HG02852 (cell line): ENCODE data around the gene ADPRHL1.
"Not testable (repeated sequence)": the region's sequence is repeated elsewhere in the genome, so short reads cannot be mapped to it uniquely, and the experiment has no call there.

Experiments used
- ATAC-seq: cut with Tn5 transposase; IDR thresholded peaks from one replicate; pipeline ENCODE4 v1.9.1; 2021; ENCODE audit warnings: mild to moderate bottlenecking, moderate library complexity; ENCODE audit not compliant: unreplicated experiment

Gene ADPRHL1

DNA sequence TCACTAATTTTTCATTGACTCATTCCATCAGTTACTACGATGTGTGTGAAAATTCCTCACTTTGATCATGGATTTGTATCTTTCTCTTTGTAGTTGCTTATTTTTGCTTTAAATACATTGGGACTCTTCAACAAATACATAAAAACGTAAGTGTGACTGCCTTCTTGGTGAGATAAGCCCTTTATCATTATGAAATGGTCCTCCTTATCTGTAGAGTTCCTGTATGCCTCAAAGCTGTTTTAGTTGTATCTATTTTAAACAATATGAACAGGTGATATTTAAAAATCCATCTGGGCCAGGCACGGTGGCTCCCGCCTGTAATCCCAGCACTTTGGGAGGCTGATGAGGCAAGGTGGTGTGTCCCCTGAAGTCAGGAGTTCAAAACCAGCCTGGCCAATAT is 25.9 kb upstream of the ADPRHL1 start:
- no peak for ATAC-seq

- no peak for ATAC-seq
Observed at GRCh38 chr13:113477724-113478123, 24.4 kb upstream of the ADPRHL1 start.

- ATAC-seq: no peak
Observed at GRCh38 chr13:113476811-113477210, 23.5 kb upstream of the ADPRHL1 start.

DNA sequence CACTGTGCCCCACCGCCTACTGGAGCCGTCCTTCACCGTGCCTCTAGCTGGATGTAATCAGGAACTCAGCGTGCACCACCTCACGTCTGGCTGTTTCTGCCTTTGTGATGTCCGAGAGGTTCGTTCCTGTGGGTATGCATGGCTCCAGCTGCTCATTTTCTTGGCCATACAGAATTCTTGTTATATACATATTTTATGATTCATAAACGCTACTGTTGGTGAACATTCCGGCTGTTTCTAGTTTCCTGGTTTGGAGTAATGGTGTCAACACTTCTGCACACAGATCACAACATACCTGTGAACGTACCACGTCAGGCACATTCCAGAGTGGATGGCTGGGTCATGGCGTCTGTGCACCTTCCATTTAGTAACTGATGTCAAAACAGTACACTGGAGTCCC is 22.6 kb upstream of the ADPRHL1 start:
- ATAC-seq: no peak

GRCh38 chr13:113475280-113475679 is 22.0 kb upstream of the ADPRHL1 start:
- ATAC-seq: no peak

DNA sequence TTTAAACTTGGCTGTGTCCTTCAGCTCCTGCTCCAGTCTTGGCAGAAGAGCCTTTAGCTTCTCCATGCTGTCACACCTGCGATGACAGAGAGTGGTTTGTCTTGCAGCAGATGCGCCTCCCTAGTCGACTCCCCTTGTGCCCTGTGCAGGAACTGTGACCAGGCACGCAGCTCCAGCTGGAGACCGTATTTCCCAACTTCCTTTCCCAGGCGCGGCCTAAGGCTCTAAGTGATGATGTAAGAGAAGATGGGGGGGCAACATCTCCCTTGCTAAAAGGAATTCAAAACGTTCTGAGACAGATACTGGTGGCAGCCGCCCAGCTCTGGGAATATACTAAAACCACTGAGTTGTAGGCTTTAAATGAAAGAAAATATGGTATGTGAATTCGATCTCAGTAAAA is 20.9 kb upstream of the ADPRHL1 start:
- no peak for ATAC-seq

DNA sequence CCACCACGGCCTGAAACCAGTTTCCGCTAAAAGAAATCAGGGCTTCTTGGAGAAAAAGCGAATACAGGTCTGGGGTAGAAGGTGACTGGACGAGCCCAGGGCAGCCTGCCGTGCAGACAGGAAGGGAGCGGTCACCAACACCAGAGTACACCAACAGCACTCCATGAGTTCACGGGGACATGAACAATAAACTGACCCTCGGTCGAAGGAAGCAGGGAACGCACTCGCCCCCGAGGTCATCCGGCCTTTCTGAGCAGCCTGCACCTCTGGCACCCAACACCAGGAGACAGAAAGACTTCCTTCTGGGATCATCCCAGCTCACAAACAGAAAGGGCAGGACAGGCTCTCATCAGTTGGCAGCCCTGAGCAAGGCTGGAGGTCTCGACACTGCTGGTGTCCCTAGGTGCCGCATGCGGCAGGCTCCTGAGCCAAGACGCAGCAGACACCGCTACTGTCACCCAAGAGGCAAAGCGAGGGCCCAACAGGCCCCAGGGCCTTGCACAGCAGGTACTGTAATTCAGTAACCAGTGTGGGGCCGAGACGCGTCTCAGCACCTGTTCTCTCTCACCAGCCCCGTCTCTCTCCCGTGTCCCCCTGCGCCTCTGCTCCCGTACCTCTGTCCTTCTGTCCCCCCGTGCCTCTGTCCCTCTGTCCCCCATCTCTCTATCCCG is 19.2 kb upstream of the ADPRHL1 start:
- ATAC-seq: no peak

DNA sequence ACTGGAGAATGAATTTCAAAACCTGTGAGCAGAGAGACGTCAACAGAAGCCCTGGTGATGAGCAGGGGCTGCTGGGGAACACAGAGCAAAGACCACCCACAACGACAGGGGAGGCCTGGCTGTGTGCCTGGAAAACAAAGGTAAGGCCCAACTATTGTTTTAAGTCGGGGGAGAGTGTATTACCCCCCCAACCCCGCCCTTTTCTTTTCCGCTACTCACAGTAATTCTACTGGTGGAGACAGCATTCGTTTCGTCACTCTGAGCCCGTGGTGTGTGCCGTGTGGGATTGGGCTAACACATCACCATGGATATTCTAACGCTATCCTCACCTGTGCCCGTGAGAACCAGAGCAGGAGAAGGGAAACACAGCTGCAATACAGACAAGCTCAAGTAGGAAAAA is 18.6 kb upstream of the ADPRHL1 start:
- ATAC-seq: no peak

- not testable (repeated sequence) for ATAC-seq
Observed at GRCh38 chr13:113470635-113471163, 17.4 kb upstream of the ADPRHL1 start.

DNA sequence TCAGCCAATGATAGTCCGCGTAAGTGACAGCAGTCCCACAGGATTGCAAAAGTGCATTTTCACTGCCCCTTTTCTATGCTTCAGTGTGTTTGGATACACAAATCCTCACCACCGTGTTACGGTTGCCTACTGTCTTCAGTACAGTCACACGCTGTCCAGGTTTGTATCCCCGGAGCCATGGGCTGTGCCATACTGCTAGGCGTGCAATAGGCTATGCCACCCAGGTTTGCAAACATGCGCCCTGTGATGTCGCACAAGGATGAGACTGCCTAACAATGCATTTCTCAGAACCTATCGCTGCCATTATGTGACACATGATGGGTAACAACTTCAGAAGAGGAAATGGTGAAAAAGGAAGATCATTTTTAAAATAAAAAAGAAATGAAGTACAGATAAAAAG is 16.8 kb upstream of the ADPRHL1 start:
- no peak for ATAC-seq

GRCh38 chr13:113469582-113469981 is 16.3 kb upstream of the ADPRHL1 start:
- ATAC-seq: no peak

- no peak for ATAC-seq
Observed at GRCh38 chr13:113468472-113469201, 15.3 kb upstream of the ADPRHL1 start.

- no peak for ATAC-seq
Observed at GRCh38 chr13:113468029-113468428, 14.7 kb upstream of the ADPRHL1 start.

- ATAC-seq: no peak
Observed at GRCh38 chr13:113466383-113466782, 13.1 kb upstream of the ADPRHL1 start.

DNA sequence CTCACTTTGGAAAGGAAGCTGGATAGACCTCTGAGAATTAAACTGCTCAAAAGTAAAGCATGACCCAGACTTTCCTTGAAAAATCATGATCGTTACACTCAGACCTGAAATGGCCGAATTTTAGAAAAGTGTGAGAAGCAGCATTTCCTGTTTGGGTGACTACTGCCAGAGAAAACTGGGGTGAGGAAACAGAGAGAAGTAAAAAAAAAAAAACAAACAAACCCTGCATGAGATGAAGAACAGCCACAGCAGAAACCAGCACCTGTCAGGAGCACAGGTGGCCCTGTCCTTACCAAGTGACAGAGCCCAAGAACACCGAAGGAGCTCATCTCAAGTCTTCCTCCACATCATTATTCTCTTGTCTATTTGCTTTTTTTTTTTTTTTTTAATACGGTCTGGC is 12.0 kb upstream of the ADPRHL1 start:
- ATAC-seq: no peak

- ATAC-seq: no peak
Observed at GRCh38 chr13:113464476-113464875, 11.2 kb upstream of the ADPRHL1 start.

- no peak for ATAC-seq
Observed at GRCh38 chr13:113461022-113461751, 7.9 kb upstream of the ADPRHL1 start.

DNA sequence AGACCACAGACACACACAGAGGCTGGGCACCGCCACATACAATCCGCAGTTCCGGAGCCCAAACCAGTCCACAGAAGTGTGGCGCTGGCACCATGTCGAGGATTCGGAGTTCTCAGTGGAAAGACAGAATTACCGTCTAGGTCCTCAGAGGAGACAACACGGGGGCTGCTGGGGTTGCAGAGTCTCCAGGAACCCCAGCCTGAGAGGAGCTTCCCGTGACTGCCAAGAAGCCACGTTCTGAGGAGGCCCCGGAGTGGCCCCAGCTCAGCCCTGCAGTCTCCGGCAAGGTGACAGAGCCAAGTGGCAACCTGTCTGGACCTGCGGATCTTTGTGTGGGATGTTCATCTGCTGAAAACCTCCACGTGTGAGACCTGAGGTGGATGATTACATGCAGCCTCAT is 7.3 kb upstream of the ADPRHL1 start:
- ATAC-seq: no peak

DNA sequence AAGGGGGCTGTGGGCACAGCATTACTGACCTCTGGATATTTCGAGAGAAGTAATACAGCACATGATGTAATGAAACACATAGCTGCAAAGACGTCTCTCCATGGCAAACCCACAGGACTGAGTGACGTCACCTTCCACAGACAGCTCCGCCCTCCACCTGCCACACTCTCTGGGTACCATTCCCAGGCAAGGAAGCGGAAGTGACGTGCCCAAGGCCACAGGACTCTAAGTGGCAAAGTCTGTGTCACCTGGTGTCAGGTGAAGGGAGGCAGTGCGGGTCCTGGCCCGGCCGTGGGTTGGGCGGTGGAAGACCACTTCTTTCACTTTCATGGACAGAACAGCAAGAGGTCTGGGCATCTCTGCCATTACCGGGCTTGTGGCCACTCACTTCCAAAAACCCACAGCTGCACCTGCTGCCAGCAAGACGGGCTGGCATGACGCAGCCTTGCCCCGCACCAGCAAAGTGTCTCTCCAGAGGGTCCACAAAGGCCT is 6.8 kb upstream of the ADPRHL1 start:
- no peak for ATAC-seq

- no peak for ATAC-seq
Observed at GRCh38 chr13:113458253-113459065, 5.2 kb upstream of the ADPRHL1 start.

GRCh38 chr13:113457510-113457909 is 4.2 kb upstream of the ADPRHL1 start:
- ATAC-seq: no peak
